ENCODE results near the gene SEC62. TPM values are rescaled to one million over a fixed set of nuclear protein-coding genes. Genes with fewer than 3 reads are reported as not detected.
"Not testable (repeated sequence)": the region's sequence is repeated elsewhere in the genome, so short reads cannot be mapped to it uniquely, and the experiment has no call there.

The SEC62 gene
- total RNA-seq, 1 experiment from 2014 or later: 33.9 TPM

DNA sequence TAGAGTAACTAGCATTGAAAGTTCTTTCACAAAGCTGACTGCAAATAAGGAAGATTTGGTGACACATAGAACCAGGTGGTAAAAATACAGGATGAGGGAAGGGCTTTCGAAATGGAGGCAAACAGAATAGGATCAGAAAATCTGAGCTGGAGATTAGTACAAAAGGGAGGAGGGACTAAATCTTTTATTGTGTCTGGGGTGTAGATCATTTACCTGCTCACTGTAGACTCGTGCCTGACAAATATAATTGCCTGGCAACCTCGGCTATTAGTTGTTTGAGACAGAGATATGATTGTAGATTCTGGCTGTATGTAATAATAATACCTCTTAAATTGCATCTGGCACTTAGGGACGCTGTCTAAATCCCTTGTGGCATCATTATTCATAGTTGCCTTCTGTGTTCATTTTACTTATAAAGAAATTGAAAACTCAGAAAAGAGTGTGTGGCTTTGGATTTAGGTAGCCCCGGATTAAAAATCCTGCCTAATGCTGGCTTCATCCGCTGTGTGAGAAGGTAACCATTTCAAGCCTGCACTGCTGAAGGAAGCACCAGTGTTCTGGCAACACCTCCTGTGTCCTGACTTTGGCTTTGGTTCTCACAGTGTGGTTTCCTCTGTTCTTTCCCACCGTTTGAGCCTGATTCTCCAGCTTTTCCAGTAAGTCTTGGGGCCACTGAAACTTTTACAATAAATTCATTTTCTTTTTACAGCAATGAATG lies 46.2 kb downstream of the SEC62 start:
- DNase-seq (ENCODE audit: low read depth): no peak

DNA sequence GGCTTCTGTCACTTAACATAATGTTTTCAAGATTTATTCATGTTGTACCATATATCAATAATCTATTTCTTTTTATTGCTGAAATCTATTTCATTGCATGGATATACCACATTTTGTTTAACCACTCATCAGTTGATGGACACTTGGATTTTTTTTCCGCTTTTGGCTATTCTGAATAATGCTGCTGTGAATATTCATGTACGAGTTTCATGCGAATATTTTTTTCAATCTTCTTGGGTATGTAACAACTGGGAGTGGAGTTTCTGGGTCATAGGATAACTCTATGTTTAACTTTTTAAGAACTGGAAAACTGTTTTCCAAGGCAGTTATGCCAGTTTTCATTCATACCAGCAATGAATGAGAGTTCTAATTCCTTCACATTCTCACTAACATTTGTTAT lies 49.5 kb downstream of the SEC62 start:
- DNase-seq (ENCODE audit: low read depth): no peak

DNA sequence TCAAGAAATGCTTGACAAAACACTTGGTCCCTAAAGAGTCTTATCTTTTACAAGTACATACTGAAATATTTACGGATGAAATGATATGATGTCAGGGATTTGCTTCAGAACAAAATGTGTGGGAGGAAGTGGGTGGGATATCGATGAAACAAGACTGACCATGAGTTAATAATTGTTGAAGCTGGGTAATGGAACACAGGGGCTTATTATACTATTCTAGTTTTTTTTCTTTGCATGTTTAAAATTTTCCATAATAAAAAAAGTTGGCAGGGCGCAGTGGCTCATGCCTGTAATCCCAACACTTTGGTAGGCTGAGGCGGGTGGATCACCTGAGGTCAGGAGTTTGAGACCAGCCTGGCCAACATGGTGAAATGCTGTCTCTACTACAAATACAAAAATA lies 52.7 kb downstream of the SEC62 start:
- DNase-seq (ENCODE audit: low read depth): not testable (repeated sequence)

DNA sequence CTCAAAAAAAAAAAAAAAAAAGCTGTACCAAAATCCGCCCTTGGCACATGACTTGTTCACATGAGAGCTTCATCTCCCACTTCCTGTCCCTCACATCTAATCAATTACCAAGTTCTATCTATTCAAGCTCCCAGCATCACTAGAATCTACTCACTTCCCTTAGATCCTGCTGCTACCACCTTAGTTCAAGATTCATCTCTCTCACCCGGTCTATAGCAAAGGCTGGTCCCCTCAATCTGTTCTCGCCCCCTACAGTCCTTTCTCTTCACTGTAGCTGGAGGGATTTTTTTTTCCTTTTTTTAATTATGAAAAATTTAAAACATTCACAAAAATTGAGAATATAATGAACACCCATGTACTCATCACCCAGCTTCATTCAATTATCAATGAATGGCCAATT lies 54.5 kb downstream of the SEC62 start:
- DNase-seq (ENCODE audit: low read depth): no peak

DNA sequence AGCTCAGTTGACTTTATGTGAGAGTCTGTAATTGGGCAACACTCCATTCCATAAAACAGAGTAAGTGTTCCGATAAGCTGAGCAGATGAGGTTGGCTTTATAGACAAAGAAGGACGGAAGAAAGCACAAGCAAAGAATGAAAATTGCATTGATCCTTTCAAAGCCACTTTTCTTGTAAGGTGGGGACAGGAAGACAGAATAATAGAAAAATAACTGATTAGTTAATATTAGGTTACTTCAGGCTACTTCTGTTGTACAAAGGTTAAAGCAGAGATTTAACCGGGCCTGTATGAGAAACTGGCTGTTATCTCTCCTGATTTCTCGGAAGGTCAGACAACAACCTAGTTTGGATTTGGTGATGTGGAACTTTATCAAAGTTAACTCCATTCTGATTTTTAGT lies 55.7 kb downstream of the SEC62 start:
- no peak for DNase-seq (ENCODE audit: low read depth)

DNA sequence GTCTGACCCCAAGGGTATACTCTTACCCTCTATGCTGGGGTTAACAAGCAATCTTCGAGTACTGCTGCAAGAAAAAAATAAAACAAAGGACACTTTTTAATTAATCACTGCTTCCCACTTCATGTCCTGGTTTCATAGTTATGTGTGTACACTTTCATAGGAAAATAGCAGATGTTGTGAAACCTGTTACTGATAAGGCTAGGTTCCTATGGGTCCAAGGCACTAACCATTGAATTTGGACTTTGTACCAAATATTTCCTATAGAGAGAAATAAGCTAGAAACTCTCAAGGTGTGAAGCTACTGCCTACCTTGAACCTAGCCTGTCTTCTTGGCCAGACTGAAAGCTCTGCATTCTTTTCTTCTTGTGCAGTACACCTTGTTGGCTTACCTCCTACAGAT lies 56.6 kb downstream of the SEC62 start:
- DNase-seq (ENCODE audit: low read depth): no peak

DNA sequence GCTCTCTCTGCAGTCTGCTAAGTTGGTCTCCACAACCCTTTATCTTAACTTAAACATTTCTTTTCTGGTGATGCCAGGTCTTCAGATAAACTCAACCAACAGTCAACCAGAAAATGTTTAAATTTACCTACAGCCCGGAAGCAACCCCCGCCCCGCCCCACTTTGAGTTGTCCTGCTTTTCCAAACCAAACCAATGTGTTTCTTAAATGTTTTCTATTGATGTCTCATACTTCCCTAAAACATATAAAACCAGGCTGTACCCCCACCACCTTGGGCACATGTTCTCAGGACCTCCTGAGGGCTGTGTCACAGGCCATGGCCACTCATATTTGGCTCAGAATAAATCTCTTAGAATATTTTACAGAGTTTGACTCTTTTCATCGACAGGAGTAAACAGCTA lies 58.0 kb downstream of the SEC62 start:
- DNase-seq (ENCODE audit: low read depth): no peak

DNA sequence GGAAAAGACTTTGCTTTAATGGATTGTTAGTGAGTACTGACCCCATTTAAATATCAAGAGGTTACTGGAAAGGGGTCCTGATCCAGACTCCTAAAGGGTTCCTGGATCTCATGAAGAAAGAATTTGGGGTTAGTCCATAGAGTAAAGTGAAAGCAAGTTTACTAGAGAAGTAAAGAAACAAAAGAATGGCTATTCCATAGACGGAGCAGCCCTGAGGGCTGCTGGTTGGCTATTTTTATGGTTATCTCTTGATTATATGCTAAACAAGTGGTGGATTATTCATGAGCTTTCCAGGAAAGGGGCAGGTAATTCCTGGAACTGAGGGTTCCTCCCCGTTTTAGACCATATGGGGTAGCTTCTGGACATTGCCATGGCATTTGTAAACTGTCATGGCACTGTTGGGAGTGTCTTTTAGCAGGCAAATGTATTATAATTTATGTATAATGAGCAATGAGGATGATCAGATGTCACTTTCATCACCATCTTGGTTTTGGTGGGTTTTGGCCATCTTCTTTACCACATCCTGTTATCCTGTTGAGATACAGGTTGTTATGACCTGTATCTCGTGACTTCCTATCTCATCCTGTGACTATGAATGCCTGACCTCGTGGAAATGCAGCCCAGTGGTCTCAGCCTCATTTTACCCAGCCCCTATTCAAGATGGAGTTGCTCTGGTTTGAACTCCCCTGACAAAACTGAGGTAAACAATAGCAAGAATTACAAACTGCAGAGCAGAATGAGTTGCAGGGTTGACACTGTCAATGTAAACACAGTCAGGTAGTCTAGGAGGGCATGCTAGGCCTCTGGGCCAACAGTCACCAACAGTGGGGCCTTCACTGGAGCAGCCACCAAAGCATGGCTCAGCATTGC lies 60.9 kb downstream of the SEC62 start:
- no peak for DNase-seq (ENCODE audit: low read depth)

DNA sequence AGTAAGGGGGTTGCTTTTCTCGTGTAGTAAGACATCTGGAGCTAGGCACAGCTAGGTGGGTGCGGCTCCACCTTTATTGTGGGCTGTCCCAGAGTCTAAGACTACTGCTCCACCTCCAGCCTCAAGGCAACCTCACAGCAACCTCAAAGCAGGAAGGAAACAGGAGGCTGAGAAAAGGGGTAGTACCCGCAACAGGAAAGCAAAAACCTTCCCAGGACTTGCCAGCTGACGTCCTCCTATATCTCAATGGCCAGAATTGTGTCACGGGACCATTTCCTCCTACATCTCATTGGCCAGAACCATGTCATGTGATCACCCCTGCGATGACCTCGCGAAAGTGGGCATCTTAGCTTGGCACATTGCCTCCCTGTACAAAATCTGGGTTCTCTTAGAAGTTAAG lies 66.9 kb downstream of the SEC62 start:
- no peak for DNase-seq (ENCODE audit: low read depth)

DNA sequence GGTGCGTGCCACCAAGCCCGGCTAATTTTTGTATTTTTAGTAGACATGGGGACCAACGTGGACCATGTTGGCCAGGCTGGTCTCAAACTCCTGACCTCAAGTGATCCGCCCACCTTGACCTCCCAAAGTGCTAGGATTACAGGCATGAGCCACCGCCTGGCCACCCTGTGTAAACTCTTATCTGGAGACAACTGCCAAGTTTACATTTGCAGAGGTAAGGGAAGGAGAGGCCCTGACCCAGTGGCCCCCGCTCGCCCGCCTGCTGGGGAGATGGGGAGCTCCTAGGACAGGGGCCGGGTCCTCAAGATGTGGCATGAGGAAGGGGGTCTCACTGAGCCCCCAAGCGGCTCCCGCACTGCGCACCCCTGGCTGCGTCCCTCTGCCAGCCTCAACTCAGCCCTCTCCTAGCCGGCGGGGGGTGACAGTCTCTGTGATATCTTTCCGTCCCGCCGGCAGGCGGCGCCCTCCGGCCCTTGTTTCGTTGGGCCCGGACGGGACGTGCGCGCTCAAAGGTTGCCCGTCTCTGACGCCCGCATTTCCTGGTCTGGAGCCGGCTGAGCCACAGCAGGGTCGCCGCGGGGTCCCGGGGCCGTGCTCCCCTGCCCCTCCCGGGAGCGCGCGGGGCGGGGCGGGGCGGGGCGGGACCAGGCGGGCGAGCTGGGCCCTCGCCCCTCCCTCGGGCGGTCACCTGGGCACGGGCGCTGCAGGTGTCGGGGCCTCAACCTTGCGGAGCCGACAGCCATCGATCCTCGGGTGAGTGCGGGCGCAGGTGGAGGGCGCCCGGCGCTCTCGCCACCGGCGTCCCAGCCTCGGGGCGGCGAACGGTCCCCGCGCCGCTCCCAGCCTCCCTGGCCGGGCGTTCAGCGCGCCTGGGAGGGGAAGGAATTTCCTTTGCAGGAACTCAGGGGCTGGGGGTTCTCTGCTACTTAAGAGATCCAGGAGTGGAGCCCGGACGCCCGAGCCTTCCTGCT lies 71.1 kb downstream of the SEC62 start, which contains the start of gene GPR160:
TSS of gene GPR160 (plus strand) at position 533 of the 971 bp plus-strand sequence. CDS start 45,978 bp downstream, outside the sequence.
- DNase-seq (ENCODE audit: low read depth): peak; percentile 72

DNA sequence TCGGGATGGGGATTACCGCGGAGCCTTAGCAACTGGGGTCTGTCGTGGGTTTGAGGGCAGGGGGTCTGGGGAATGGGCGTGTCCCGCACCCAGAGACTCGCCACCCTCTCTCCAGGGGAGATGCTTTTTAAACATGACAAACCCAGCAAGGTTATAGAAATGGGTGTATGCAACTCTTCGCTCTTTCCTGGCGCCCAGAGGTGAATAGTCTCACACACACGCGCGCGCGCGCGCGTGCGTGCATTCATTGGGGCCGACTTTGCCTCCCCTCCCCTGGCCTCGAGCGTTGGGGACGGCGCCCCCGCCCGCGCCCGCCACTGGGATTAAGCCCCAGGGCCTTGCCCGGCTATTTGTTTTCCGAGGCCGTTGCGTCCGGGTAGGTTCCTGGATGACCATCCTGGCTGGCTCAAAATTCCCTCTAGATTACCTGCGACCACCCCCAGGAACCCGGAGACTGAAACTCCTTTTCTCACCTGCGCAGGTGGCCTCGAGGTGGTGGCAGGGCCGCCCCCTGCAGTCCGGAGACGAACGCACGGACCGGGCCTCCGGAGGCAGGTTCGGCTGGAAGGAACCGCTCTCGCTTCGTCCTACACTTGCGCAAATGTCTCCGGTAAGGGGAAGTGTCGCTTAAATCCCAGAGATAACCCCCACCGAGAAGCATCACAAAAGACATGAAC lies 72.0 kb downstream of the SEC62 start:
- DNase-seq (ENCODE audit: low read depth): no peak

DNA sequence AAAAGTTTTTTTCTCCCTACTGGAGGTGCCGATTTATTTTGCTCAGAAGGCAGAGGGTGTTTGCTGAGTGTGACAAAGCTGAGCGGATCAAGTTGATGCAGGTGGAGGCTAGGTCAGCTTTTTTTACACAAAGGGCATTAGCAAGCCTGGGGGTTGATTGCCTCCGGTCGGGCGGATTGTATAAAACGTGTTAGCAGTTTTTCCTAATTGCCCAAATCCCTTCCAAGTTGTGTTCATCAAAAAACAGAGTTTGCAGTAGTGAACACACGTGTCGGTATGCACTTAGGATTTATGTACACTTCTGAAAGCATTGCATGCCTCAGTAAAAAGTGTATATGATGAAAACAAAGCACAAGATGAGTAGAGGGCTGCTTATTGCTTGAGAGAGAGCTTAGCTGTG lies 73.8 kb downstream of the SEC62 start:
- no peak for DNase-seq (ENCODE audit: low read depth)

DNA sequence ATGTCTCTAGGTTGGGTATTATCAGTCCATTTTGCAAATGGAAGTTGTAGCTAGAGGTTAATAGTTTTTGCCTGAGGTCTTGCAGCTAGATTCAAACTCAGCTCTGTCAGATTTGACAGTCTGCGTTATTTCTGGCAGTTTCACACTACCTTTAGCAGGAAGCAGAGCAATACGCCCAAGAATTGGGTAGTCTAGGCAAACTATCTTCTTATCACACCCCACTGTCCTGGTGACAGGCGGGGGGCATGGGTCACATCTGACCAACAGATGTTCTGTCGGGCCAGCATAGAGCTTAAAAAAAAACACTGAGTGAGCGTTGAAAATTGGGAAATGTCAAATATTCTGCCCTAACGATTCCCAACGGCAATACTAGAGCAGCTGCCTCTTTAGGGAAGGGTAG lies 76.9 kb downstream of the SEC62 start:
- DNase-seq (ENCODE audit: low read depth): no peak

DNA sequence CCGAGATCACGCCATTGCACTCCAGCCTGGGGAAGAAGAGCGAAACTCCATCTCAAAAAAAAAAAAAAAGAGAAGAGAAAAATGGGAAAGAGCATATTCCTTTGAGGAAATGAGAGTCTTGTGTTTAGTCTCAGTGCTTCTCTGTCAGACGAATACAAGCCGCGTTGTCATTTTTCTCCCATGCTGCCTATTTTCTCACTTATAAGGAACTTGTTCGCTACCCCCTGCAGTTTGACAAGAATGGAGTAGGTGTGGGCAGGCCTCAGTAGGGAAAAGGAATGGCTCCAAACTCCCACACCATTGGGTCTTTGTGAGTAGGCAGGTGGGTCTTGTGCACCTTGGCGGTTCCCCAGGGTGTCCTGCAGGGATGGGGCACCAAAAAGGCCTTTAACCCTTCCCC lies 77.7 kb downstream of the SEC62 start:
- no peak for DNase-seq (ENCODE audit: low read depth)

DNA sequence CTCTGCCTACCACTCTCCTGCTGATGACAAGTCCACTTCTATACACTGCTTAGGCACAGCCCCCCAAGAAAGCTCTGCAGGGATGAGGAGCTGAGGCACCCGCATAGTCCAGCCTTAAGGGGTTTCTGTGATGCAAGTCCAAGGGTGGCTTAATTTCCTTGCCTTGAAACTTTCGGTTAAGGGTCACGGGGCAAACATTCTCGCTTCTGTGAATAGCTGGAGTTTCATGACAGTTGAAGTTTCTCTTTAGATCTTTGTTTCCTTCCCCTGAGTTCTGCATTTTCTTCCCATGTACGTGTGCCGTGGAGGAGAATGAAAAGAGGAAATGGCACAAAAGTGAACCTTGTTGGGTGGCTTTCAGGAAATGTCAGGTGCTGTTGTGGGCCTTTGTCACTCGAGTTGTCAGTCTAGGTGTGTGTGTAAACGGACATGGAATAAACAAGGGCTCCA lies 78.2 kb downstream of the SEC62 start:
- DNase-seq (ENCODE audit: low read depth): no peak

DNA sequence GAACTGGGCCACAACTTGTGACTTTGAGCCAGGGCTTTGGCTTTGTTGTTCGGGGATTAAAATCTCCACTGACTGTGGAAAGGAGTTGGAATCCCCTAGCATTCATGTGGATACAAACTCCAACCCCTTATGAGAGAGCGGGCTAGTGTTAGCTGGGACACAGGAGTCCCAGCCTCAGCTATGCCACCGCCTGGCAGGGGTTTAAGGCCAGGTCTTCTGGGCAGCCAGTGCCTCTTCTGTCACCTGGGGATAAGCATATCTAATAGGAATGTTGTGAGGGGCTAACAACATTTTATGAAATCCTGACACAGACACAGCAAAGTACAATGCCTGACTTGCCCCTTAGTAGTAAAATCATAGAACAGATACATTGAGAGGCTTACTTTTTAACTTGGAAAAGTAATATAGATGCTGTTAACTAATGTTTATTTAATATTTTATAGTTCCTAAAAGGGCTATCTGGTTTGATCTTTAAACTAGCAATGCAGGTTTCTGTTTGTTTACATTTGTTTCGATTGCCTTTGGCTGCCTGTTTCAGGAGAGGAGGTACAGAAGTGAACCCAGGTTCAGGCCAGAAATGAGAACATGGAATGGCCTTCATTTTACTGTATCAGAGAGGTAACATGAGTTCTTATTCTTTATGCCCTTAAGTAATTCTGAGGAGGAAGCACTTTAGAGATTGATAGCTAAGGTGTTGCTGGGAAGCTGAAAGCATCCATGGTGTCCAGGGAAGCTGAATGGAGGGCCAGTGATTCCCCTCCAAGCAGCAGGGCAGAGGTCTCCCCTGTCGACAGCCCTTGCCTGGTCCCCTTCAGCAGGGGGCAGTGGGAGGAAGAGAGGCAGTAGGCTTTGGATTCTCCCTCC lies 79.9 kb downstream of the SEC62 start:
- no peak for DNase-seq (ENCODE audit: low read depth)

DNA sequence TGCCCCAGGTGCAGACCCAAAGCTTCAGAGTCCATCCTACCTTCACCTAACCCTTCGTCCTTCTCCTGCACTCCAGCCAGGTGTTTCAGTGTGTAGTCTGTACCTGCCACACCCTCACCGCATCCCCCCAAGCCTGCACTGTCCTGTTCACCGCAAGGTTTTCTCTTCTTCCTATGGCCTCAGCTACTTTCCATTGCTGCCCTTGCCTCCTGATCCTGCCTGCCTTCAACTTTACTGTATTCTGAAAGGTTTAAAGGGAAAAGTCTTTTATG lies 80.5 kb downstream of the SEC62 start:
- DNase-seq (ENCODE audit: low read depth): no peak

All from M059J (cell line).